IPS-20b (cell line): ENCODE measurements around the gene S1PR5.

Experiments used
- H3K27ac ChIP-seq: one replicate; pipeline ENCODE4 v1.5.1; 2013; ENCODE audit warnings: low read length
- H3K27me3 ChIP-seq: 2 replicates; pipeline ENCODE4 v1.6.1; 2013; ENCODE audit warnings: mild to moderate bottlenecking, low read length, inconsistent platforms; ENCODE audit not compliant: insufficient read depth
- H3K36me3 ChIP-seq: 2 replicates; pipeline ENCODE4 v1.6.1; 2013; ENCODE audit warnings: low read depth, mild to moderate bottlenecking, inconsistent platforms, low read length, moderate library complexity; ENCODE audit not compliant: insufficient read depth
- H3K4me1 ChIP-seq: 2 replicates; pipeline ENCODE4 v1.6.1; 2013; ENCODE audit warnings: mild to moderate bottlenecking, control low read depth, inconsistent platforms, low read length, moderate library complexity; ENCODE audit not compliant: insufficient read depth
- H3K4me3 ChIP-seq: 2 replicates; pipeline ENCODE4 v1.5.1; 2013; ENCODE audit warnings: mild to moderate bottlenecking, low read length, inconsistent platforms
- H3K9ac ChIP-seq: 2 replicates; pipeline ENCODE4 v1.6.1; 2013; ENCODE audit warnings: low read depth, mild to moderate bottlenecking, inconsistent platforms, low read length, moderate library complexity
- H3K9me3 ChIP-seq: 2 replicates; pipeline ENCODE4 v1.6.1; 2013; ENCODE audit warnings: mild to moderate bottlenecking, low read depth, low read length, inconsistent platforms; ENCODE audit not compliant: insufficient read depth

S1PR5 gene

GRCh38 chr19:10508707-10509106 lies 8.5 kb downstream of the S1PR5 start:
- H3K4me3 ChIP-seq: no peak overlapping the region
- H3K9ac ChIP-seq: no peak overlapping the region
- no peak overlapping the region for H3K27ac ChIP-seq
- H3K36me3 ChIP-seq: no peaks in the 10 kb centered on the region
- peaks cover 20% of the 10 kb centered on the region for H3K27me3 ChIP-seq
- H3K9me3 ChIP-seq: no peaks in the 10 kb centered on the region
- H3K4me1 ChIP-seq: peaks cover 3% of the 10 kb centered on the region; the same call in 1 of the 2 replicates

- Histone ChIP-seq H3K36me3 (no peaks in the 10 kb centered on the region), H3K27me3 (peaks cover 13% of the 10 kb centered on the region), H3K27ac (no peak overlapping the region), H3K4me3 (no peak overlapping the region), H3K9me3 (no peaks in the 10 kb centered on the region), H3K9ac (no peak overlapping the region), H3K4me1 (peaks cover 3% of the 10 kb centered on the region; the same call in 1 of the 2 replicates)
These were observed 9.2 kb downstream of the S1PR5 start for GRCh38 chr19:10508036-10508435.

- H3K4me1 ChIP-seq: peaks cover 6% of the 10 kb centered on the region; the same call in 1 of the 2 replicates
- H3K4me3 ChIP-seq: no peak overlapping the region
- H3K27me3 ChIP-seq: no peaks in the 10 kb centered on the region
- no peak overlapping the region for H3K27ac ChIP-seq
- H3K36me3 ChIP-seq: no peaks in the 10 kb centered on the region
- H3K9me3 ChIP-seq: no peaks in the 10 kb centered on the region
- no peak overlapping the region for H3K9ac ChIP-seq
These were observed 11.5 kb downstream of the S1PR5 start for GRCh38 chr19:10505583-10506229.

- no peaks in the 10 kb centered on the region for H3K27me3 ChIP-seq
- no peaks in the 10 kb centered on the region for H3K9me3 ChIP-seq
- H3K4me3 ChIP-seq: peak within 1 kb of the TSS; percentile 94
- H3K36me3 ChIP-seq: peaks cover 15% of the 10 kb centered on the region
- peak within 1 kb of the TSS; percentile 96 for H3K9ac ChIP-seq
- peaks cover 15% of the 10 kb centered on the region; the same call in 1 of the 2 replicates for H3K4me1 ChIP-seq
- H3K27ac ChIP-seq: peak within 1 kb of the TSS; percentile 87
These were observed 14.1 kb downstream of the S1PR5 start, which contains the start of gene KEAP1 for GRCh38 chr19:10503002-10503789. KEAP1 (minus strand) TSS chr19:10503356; CDS start chr19:10500033, 3,323 bp downstream.

DNA sequence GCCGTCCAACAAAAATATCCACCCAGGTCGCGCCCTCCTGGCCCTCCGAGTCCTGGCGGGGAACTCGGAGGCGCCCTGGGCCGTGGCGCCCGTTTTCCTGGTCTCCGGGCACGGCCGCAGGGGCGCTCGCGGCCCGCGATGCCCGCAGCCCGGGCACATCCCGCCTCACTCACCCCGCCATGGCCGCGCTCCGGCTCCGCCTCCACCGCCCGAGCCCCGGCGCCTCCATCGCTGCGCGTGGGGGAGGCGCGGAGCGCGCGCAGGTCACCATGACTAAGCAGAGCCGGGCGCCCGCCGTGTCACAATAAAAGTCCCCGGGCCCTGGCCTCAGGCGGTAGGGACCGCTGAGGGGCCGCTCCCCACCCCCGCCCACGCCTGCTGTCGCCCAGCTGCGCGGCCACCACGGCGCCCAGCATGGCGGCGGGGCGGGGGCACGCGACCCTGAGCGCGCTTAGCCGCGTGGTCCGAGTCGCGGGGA lies 14.7 kb downstream of the S1PR5 start:
- H3K4me3 ChIP-seq: peak overlapping the region; percentile 94
- H3K9me3 ChIP-seq: no peaks in the 10 kb centered on the region
- peak overlapping the region; percentile 96 for H3K9ac ChIP-seq
- H3K36me3 ChIP-seq: peaks cover 17% of the 10 kb centered on the region
- no peaks in the 10 kb centered on the region for H3K27me3 ChIP-seq
- H3K27ac ChIP-seq: peak overlapping the region; percentile 87
- H3K4me1 ChIP-seq: peaks cover 15% of the 10 kb centered on the region; the same call in 1 of the 2 replicates

GRCh38 chr19:10501971-10502523 lies 15.2 kb downstream of the S1PR5 start:
- Histone ChIP-seq H3K27me3 (no peaks in the 10 kb centered on the region), H3K4me1 (peaks cover 15% of the 10 kb centered on the region; the same call in 1 of the 2 replicates), H3K9ac (peak overlapping the region; percentile 96), H3K36me3 (peaks cover 22% of the 10 kb centered on the region), H3K4me3 (peak overlapping the region; percentile 94), H3K9me3 (no peaks in the 10 kb centered on the region), H3K27ac (peak overlapping the region; percentile 87)

- Histone ChIP-seq H3K27ac (peak overlapping the region; percentile 72), H3K4me3 (peak overlapping the region; percentile 50; the same call in 1 of the 2 replicates), H3K9me3 (no peaks in the 10 kb centered on the region), H3K27me3 (no peaks in the 10 kb centered on the region), H3K4me1 (peaks cover 15% of the 10 kb centered on the region; the same call in 1 of the 2 replicates), H3K9ac (peak overlapping the region; percentile 71; the same call in 1 of the 2 replicates), H3K36me3 (peaks cover 40% of the 10 kb centered on the region)
These were observed 17.0 kb downstream of the S1PR5 start for GRCh38 chr19:10500247-10500592.

DNA sequence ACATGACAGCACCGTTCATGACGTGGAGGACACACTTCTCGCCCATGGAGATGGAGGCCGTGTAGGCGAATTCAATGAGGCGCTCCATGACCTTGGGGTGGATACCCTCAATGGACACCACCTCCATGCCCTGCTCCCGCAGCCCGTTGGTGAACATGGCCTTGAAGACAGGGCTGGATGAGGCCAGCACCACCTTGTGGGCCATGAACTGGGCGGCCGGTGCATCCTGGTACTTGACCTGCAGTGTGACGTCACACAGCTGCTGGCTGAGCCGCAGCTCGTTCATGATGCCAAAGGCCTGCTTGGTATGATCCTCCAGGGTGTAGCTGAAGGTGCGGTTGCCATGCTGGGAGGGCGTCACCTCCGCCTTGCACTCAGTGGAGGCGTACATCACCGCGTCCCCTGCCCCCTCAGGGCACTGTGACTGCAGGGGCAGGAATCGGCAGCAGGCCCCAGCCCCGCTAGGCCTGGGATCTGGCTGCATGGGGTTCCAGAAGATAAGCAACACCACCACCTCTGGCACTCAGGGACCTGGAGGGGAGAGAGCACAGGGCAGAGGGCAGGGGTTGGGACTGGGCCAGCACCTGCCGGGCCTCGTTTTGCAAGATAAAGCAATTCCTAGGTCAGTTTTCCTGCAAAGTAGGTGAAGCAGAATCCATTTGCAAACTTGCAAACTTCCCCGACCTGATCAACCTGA lies 17.5 kb downstream of the S1PR5 start:
- Histone ChIP-seq H3K4me3 (peak overlapping the region; percentile 50; the same call in 1 of the 2 replicates), H3K27ac (peak overlapping the region; percentile 72), H3K27me3 (no peaks in the 10 kb centered on the region), H3K36me3 (peaks cover 45% of the 10 kb centered on the region), H3K9me3 (no peaks in the 10 kb centered on the region), H3K4me1 (peaks cover 15% of the 10 kb centered on the region; the same call in 1 of the 2 replicates), H3K9ac (peak overlapping the region; percentile 36; the same call in 1 of the 2 replicates)

DNA sequence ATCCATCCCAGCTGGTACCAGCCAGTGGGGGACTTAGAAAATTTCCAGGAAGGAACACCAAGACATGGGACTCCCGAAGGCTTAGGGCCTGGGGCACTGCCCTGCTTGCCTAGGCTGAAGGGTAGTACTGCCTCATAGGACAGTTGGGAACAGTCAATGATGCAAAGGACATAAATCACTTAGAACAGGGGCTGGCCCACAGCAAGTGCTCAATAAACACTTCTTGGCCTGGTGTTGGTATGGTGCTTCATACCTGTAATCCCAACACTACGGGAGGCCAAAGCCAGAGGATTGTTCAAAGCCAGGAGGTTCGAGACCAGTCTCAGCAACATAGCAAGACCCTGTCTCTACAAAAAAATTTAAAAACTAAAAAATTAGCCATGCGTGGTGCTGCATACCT lies 19.9 kb downstream of the S1PR5 start:
- Histone ChIP-seq H3K9me3 (no peaks in the 10 kb centered on the region), H3K27ac (no peak overlapping the region), H3K4me1 (peaks cover 15% of the 10 kb centered on the region; the same call in 1 of the 2 replicates), H3K27me3 (no peaks in the 10 kb centered on the region), H3K9ac (no peak overlapping the region), H3K36me3 (peaks cover 55% of the 10 kb centered on the region), H3K4me3 (no peak overlapping the region)

GRCh38 chr19:10491472-10492047 lies 25.7 kb downstream of the S1PR5 start:
- no peaks in the 10 kb centered on the region for H3K27me3 ChIP-seq
- no peaks in the 10 kb centered on the region for H3K9me3 ChIP-seq
- peaks cover 73% of the 10 kb centered on the region for H3K36me3 ChIP-seq
- no peak overlapping the region for H3K27ac ChIP-seq
- H3K4me3 ChIP-seq: no peak overlapping the region
- no peak overlapping the region for H3K9ac ChIP-seq
- H3K4me1 ChIP-seq: no peaks in the 10 kb centered on the region

- Histone ChIP-seq H3K4me1 (no peaks in the 10 kb centered on the region), H3K9ac (no peak overlapping the region), H3K9me3 (no peaks in the 10 kb centered on the region), H3K36me3 (peaks cover 60% of the 10 kb centered on the region), H3K27ac (no peak overlapping the region), H3K4me3 (no peak overlapping the region), H3K27me3 (no peaks in the 10 kb centered on the region)
These were observed 30.7 kb downstream of the S1PR5 start for GRCh38 chr19:10486551-10486950.
